ENCODE results near the gene TOR1AIP1. TPM values are rescaled to one million over a fixed set of nuclear protein-coding genes. Genes with fewer than 3 reads are reported as not detected.

Gene TOR1AIP1
- total RNA-seq, 1 donor from 2014 or later, result 42.3 TPM

DNA sequence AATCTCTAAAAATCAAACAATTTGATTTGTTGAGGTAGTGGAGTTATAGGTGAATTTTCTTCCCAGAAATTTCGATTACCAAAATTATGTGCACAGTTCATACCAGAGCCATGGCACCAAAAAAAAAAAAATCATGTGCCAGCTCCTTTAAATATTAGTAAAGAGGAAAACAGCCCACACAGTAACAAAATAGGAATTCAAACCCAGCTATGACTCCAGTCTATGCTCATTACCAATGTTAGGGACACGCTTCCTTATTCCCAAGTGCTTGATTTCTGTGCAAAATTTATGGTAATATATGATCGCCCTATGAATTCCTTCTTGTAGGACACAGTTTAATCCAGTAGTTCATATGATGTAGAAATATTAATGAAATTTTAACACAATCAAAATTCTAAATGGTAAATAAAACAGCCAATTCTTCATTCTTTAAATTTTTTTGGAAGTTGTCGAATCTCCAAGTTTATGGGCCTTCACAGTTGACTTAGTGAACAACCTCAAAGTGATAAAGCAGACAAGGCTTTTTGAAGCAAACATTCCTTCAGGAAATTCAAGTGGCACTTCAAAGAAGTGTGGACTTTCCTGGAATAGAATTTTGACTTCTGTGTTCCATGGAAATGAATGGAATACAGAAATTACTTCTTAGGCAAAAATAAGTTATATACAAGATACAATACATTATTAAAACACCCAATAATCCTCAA, 6.3 kb upstream of the TOR1AIP1 start:
- Mint-ChIP-seq H3K27ac (no peak overlapping the region), H3K36me3 (ENCODE audit: low read depth) (peaks cover 34% of the 10 kb centered on the region), H3K4me3 (no peak overlapping the region), H3K9me3 (no peaks in the 10 kb centered on the region), H3K4me1 (peaks cover 57% of the 10 kb centered on the region), H3K27me3 (no peaks in the 10 kb centered on the region)
- ChIA-PET POLR2A (no interaction called here), CTCF (interaction anchor here (0.6 to 1.3 kb wide), 3 partner anchors 8 to 78 kb away, joined by 3 to 6 read pairs (median 4); partner anchors contain the start of gene CEP350)
- DNase-seq (no peak), ATAC-seq (ENCODE audit: low read depth) (no peak)
- TF ChIP-seq, protein P1, sequence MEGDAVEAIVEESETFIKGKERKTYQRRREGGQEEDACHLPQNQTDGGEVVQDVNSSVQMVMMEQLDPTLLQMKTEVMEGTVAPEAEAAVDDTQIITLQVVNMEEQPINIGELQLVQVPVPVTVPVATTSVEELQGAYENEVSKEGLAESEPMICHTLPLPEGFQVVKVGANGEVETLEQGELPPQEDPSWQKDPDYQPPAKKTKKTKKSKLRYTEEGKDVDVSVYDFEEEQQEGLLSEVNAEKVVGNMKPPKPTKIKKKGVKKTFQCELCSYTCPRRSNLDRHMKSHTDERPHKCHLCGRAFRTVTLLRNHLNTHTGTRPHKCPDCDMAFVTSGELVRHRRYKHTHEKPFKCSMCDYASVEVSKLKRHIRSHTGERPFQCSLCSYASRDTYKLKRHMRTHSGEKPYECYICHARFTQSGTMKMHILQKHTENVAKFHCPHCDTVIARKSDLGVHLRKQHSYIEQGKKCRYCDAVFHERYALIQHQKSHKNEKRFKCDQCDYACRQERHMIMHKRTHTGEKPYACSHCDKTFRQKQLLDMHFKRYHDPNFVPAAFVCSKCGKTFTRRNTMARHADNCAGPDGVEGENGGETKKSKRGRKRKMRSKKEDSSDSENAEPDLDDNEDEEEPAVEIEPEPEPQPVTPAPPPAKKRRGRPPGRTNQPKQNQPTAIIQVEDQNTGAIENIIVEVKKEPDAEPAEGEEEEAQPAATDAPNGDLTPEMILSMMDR (IDR thresholded peaks at IDR 0.05), result no peak
- intact Hi-C loops (cut with micrococcal nuclease), result no loop called here

DNA sequence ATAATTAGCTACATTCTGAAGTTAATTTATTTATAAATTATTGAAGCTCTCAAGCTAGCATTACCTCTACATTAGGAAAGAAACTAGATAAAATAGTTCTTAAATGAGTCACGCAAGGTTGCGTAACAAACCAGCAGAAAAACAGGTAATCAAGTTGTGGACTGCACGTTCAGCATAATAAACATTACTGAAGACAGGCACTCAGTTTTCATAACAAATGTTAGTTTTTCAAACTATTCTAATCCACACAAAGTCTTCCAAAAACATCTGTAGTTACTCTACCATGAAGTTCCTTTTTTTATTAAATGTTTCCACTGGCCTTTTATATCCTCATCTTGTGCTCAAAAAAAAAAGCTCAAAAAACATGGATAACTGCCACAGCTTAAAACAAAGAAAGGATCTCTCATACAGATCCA, 5.8 kb upstream of the TOR1AIP1 start:
- intact Hi-C loops (cut with micrococcal nuclease), result no loop called here
- Mint-ChIP-seq H3K4me3 (peak overlapping the region; percentile 93), H3K27me3 (no peaks in the 10 kb centered on the region), H3K27ac (peak overlapping the region; percentile 59), H3K36me3 (ENCODE audit: low read depth) (peaks cover 32% of the 10 kb centered on the region), H3K4me1 (peaks cover 59% of the 10 kb centered on the region), H3K9me3 (no peaks in the 10 kb centered on the region)
- DNase-seq, result no peak
- CTCF ChIA-PET, result interaction anchor here (0.6 to 1.3 kb wide), 3 partner anchors 9 to 78 kb away, joined by 3 to 6 read pairs (median 4); partner anchors contain the start of gene CEP350
- POLR2A ChIA-PET, result no interaction called here
- TF ChIP-seq, protein P1 (IDR thresholded peaks at IDR 0.05), result no peak
- ATAC-seq (ENCODE audit: low read depth), result no peak

DNA sequence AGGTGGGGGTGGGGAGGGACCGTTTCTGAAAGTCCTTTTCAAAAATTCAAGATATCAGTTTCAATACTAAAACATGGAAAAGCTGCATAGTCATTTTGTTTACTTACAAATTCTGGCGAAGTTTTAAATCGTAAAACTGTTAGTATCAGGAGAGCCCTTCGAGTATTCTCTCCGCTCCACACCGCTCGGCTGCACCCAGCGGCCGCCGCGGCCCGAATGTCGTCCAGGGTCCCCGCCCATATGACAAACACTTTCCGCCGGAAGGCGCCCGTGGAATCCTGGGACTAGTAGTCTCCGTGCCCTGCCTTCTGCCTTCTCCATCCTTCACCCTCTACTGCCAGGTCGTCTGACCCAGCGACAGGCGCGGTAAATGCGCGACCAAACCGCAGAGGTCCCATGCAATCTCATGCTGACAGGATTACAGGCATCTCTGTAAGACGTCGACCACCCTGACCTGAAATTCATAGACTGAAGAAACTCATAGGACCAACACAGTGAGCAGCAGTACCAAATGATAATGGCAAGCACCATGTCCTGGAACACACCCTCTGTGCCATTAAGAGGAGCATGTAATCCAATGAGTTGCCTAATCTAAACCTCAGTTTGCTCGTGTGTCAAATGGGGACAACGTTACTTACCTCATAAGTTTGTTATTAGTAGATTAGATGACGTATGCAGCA, 4.4 kb upstream of the TOR1AIP1 start, which contains the start of gene TOR1AIP2:
TOR1AIP2 (minus strand) TSS at position 218 of the 680 bp plus-strand sequence. CDS start 25,138 bp downstream, outside the sequence.
- intact Hi-C loops (cut with micrococcal nuclease), result loop anchor here (1.0 kb wide), 2 partner anchors 77 to 852 kb away; partner anchors contain the start of genes CEP350 and FAM20B
- Mint-ChIP-seq H3K9me3 (no peaks in the 10 kb centered on the region), H3K4me1 (peaks cover 59% of the 10 kb centered on the region), H3K4me3 (peak within 1 kb of the TSS; percentile 93), H3K27me3 (no peaks in the 10 kb centered on the region), H3K36me3 (ENCODE audit: low read depth) (peaks cover 36% of the 10 kb centered on the region), H3K27ac (peak within 1 kb of the TSS; percentile 89)
- ChIA-PET POLR2A (interaction anchor here (0.6 to 1.1 kb wide), 2 partner anchors 34 to 77 kb away, joined by 3 to 4 read pairs; partner anchors contain the start of gene CEP350), CTCF (no interaction called here)
- peak; percentile 79 for DNase-seq
- TF ChIP-seq, protein P1 (IDR thresholded peaks at IDR 0.05), result no peak
- ATAC-seq (ENCODE audit: low read depth), result peak; percentile 58

DNA sequence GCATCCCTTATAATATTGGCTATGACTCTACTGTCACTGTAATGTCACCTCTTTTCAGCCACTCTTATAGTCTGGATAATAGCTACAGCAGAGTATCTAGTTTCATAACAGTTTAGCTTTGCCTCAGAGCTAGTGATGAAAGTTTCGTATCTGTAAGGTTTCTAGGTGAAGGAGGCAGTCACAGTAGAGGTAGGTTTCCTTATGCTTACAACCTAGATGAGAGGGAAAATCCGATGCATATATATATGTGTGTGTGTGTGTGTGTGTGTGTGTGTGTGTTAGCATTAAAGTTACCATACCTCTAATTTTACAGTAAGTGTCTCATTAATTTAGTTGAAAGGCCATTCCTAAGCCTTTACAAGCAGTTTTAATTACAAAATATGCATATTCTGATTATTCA, 2.3 kb upstream of the TOR1AIP1 start:
- H3K9me3 Mint-ChIP-seq, result no peaks in the 10 kb centered on the region
- peaks cover 33% of the 10 kb centered on the region for H3K36me3 Mint-ChIP-seq (ENCODE audit: low read depth)
- H3K4me3 Mint-ChIP-seq, result no peak overlapping the region
- POLR2A ChIA-PET, result interaction anchor here (2.9 kb wide), 1 partner anchor 74 kb away, joined by 15 read pairs; the partner anchor contains the start of gene CEP350
- CTCF ChIA-PET, result no interaction called here
- DNase-seq (no peak), ATAC-seq (ENCODE audit: low read depth) (no peak)
- TF ChIP-seq, protein P1 (IDR thresholded peaks at IDR 0.05), result no peak
- intact Hi-C loops (cut with micrococcal nuclease), result loop anchor here (5.0 kb wide), 3 partner anchors 123 to 1208 kb away; partner anchors contain the start of genes IER5 and TOR3A
- no peaks in the 10 kb centered on the region for H3K27me3 Mint-ChIP-seq
- H3K4me1 Mint-ChIP-seq, result peaks cover 55% of the 10 kb centered on the region
- H3K27ac Mint-ChIP-seq, result no peak overlapping the region

Measured in activated B cell treated with CpG ODN at 0.5 μM for 24 hours (primary cell).